Activated CD8-positive, alpha-beta memory T cell treated with anti-CD3 and anti-CD28 coated beads for 36 hours (primary cell): ENCODE data around the gene SRGAP1. TPM values are rescaled to one million over a fixed set of nuclear protein-coding genes. Genes with fewer than 3 reads are reported as not detected.
"Not testable (repeated sequence)": the region's sequence is repeated elsewhere in the genome, so short reads cannot be mapped to it uniquely, and the experiment has no call there.

Experiments used
- CTCF ChIA-PET: fragments of 350-600 bp; sonication (Branson Sonifier 250); formaldehyde crosslinking; loops from one replicate; lab custom pipeline; 2021; ENCODE audit warnings: antibody characterized with exemption; lab: Charles Lee
- POLR2A ChIA-PET: fragments of 350-600 bp; sonication (Branson Sonifier 250); formaldehyde crosslinking; loops from one replicate; lab custom pipeline; 2021; ENCODE audit warnings: antibody characterized with exemption; lab: Charles Lee
- total RNA-seq, 2 experiments: library from RNA; stranded (reverse); gene quantifications; one replicate each; pipeline ENCODE4 v1.2.3, GENCODE V29; 2021

SRGAP1 gene
- total RNA-seq, 2 experiments from 2014 or later, result 0.46 to 0.69 TPM

GRCh38 chr12:64116969-64117368 is 272.5 kb downstream of the SRGAP1 start:
- ChIA-PET POLR2A (no interaction called here), CTCF (no interaction called here)

GRCh38 chr12:64120568-64120967 is 276.1 kb downstream of the SRGAP1 start:
- ChIA-PET POLR2A (no interaction called here), CTCF (no interaction called here)

GRCh38 chr12:64121086-64121485 is 276.6 kb downstream of the SRGAP1 start:
- POLR2A ChIA-PET, CTCF ChIA-PET: not testable (repeated sequence)

GRCh38 chr12:64122154-64122553 is 277.7 kb downstream of the SRGAP1 start:
- CTCF ChIA-PET, result no interaction called here
- POLR2A ChIA-PET, result no interaction called here

GRCh38 chr12:64122995-64123394 is 278.5 kb downstream of the SRGAP1 start:
- POLR2A ChIA-PET, result no interaction called here
- CTCF ChIA-PET, result no interaction called here

- CTCF ChIA-PET, result no interaction called here
- POLR2A ChIA-PET, result no interaction called here
These were observed 278.9 kb downstream of the SRGAP1 start for GRCh38 chr12:64123448-64123847.

- CTCF ChIA-PET, result no interaction called here
- POLR2A ChIA-PET, result no interaction called here
These were observed 280.2 kb downstream of the SRGAP1 start for GRCh38 chr12:64124511-64125197.

- ChIA-PET POLR2A (no interaction called here), CTCF (no interaction called here)
These were observed 281.4 kb downstream of the SRGAP1 start for GRCh38 chr12:64125913-64126312.

- ChIA-PET POLR2A (no interaction called here), CTCF (no interaction called here)
These were observed 283.3 kb downstream of the SRGAP1 start for GRCh38 chr12:64127811-64128210.

- ChIA-PET CTCF (no interaction called here), POLR2A (no interaction called here)
These were observed 283.9 kb downstream of the SRGAP1 start for GRCh38 chr12:64128366-64128765.

GRCh38 chr12:64130476-64130875 is 286.0 kb downstream of the SRGAP1 start:
- CTCF ChIA-PET, POLR2A ChIA-PET: not testable (repeated sequence)

- POLR2A ChIA-PET, CTCF ChIA-PET: not testable (repeated sequence)
These were observed 287.0 kb downstream of the SRGAP1 start for GRCh38 chr12:64131456-64131855.

GRCh38 chr12:64132672-64133071 is 288.2 kb downstream of the SRGAP1 start:
- CTCF ChIA-PET, POLR2A ChIA-PET: not testable (repeated sequence)

- CTCF ChIA-PET, result no interaction called here
These were observed 292.6 kb downstream of the SRGAP1 start for GRCh38 chr12:64137117-64137516.

GRCh38 chr12:64139021-64139420 is 294.5 kb downstream of the SRGAP1 start:
- POLR2A ChIA-PET, result no interaction called here
- CTCF ChIA-PET, result no interaction called here

More at GRCh38 chr12:64137117-64137516, 292.6 kb downstream of the SRGAP1 start:
- POLR2A ChIA-PET, result no interaction called here

GRCh38 chr12:64142382-64142781 is 297.9 kb downstream of the SRGAP1 start:
- POLR2A ChIA-PET, result no interaction called here
- CTCF ChIA-PET, result no interaction called here

- POLR2A ChIA-PET, result interaction anchor here (0.7 kb wide), 1 partner anchor 16 kb away, joined by 3 read pairs; no protein-coding TSS in a partner anchor
- CTCF ChIA-PET, result no interaction called here
These were observed 298.3 kb downstream of the SRGAP1 start for GRCh38 chr12:64142784-64143183.

- CTCF ChIA-PET, result no interaction called here
- POLR2A ChIA-PET, result no interaction called here
These were observed 300.7 kb downstream of the SRGAP1 start for GRCh38 chr12:64145226-64145625.

GRCh38 chr12:64147011-64147631 is 302.6 kb downstream of the SRGAP1 start:
- CTCF ChIA-PET, result no interaction called here
- POLR2A ChIA-PET, result interaction anchor here (0.5 kb wide), 1 partner anchor 166 kb away, joined by 6 read pairs; no protein-coding TSS in a partner anchor

GRCh38 chr12:64147875-64148274 is 303.4 kb downstream of the SRGAP1 start:
- POLR2A ChIA-PET, result no interaction called here
- CTCF ChIA-PET, result no interaction called here

GRCh38 chr12:64154677-64155076 is 310.2 kb downstream of the SRGAP1 start:
- CTCF ChIA-PET, result no interaction called here
- POLR2A ChIA-PET, result no interaction called here
